TTC549 (cell line): Measurements from ENCODE around the gene APOL1.
"Not testable (repeated sequence)": the region's sequence is repeated elsewhere in the genome, so short reads cannot be mapped to it uniquely, and the experiment has no call there.

Source experiments
- FAIRE-seq: peaks from 2 replicates; lab custom pipeline; 2012; peaks lifted over from hg19 to GRCh38; lab: Jason Lieb, UNC

APOL1 gene

DNA sequence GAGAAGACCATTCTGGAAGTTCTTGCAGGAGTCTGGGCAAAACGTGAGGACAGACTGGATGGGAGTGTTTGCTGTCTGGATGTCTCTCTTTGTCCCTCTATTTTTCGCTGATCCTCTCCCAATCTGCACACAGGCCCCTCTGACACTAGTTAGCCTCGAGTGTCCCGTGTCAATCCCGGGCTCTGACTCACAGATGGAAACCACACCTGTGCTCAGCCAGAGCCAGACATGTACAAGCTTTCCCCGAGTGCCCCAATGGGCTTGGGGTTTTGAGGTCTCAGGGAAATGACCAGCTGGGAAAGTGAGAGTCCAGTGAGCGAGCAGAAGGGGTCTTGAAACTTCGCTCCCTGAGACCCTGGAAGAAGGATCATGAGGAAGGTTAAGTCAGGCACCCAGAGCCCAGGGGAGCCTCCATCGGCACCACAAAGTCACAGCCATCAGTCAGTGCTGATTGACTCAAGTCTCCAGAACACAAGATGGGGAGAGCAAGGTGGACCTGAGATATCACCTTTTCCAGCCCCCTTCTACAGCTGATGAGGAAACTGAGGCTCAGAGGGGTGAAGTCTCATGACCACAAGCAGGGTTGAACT, 27.5 kb upstream of the APOL1 start:
- no peak for FAIRE-seq

DNA sequence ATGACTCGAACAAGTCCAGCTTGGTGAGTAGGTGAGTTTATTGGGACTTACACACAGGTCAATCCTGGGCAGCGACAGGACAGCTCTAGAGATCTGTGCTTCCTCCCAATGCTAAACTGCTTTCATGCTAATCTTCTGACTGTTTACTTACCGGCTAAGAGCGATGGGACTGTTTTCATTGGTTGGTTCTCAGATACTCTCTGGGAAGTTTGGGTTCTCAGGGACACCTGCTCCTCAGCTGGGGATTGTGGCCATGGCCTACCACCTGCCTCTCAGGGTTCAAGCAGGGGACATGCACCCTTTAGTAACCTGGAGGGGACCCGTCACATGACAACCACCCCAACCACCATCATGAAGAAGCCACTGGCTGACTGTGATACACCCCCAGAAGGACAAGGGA, 26.7 kb upstream of the APOL1 start:
- no peak for FAIRE-seq

- no peak for FAIRE-seq
Observed at GRCh38 chr22:36227396-36227795, 25.5 kb upstream of the APOL1 start.

DNA sequence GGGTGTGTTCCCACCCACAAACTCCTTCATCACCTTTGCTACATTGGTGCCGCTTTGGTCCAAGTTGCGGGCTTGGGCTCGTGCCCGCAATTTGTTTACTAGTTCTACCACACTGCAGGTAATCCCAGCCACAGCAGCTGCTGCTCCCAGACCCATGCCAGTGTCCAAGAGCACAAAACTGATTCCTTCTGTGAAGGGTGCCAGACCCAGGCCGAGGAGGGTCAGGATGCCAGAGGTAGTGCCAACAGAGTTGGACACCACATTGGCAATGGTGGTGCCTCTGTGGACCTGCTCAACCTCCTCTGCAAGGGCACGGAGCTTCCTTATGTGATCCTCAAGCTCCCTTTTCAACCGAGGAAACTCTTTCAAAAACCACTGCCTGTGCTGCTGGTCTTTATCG, 25.1 kb upstream of the APOL1 start:
- no peak for FAIRE-seq

GRCh38 chr22:36228369-36228768, 24.6 kb upstream of the APOL1 start:
- not testable (repeated sequence) for FAIRE-seq

DNA sequence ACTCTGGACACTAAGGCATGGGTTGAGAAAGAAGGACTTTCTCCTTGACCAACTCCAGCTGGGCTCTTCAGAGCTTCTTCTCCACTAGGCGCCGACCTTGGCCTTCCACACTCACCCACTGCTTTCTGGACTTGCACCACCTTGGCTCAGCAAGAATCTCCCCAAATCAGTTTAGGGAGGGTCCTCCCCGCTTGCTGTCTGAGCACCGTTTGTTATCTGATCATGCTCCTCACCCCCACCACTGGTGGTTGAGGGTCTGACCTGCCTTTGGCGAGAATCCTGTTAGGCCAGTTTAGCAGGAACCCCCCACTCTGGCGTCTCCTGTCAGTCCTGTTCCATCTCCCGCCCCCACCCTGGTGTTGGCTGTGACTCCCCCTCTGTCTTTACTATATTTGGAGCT, 24.0 kb upstream of the APOL1 start:
- FAIRE-seq = no peak

DNA sequence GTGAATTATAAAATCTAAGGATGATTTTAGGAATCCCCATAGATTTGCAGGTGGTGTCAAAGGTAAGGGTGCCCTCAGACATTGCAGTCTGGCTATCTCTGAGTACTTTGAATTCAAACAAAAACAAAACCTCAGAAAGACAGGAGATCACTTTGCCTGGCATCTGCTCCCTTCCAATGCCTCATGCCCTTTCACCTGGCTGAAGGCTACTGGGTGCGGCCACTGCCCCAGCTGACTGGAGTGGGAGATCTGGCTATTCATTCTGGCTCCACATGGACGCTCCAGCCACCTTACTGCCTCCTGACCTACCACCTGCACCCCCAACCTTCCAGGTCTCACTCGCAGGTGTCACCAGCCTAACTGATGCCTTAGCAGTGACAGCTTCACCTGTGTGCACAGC, 23.3 kb upstream of the APOL1 start:
- FAIRE-seq = not testable (repeated sequence)

GRCh38 chr22:36231051-36231450, 21.9 kb upstream of the APOL1 start:
- FAIRE-seq = not testable (repeated sequence)

DNA sequence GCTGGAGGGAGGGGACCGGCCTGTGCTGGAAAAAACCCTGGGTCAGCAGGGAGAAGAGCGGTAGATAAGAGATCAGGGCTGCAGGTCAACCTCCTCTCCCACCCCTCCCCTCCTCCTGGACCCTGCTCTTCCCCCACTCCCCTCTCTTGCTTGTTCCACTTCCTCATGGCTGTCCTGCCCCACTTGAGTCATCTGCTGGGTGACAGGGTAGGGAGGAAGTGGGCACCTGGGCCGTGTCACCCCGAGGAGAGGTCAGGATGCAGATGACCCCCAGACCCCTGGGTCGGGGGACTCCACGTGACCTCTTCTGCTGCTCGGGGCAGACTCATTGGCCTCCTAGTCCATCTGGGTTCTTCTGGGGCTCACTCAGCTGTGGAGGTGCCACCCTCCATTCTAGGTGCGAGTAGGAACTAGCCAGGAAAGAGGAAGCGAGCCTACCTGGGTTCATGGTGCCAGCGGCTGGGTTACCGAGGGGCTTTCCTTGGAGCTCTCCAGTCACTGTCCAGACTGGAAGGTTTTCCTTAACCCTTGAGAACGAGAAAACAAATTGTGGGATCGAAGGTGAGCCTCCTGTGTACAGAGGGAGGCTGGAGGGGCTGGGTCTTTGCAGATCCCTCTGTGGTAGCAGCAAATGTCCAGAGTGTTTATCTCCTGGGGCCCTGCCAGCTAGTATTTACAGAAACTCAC, 20.1 kb upstream of the APOL1 start:
- FAIRE-seq = no peak

- no peak for FAIRE-seq
Observed at GRCh38 chr22:36233796-36234195, 19.1 kb upstream of the APOL1 start.

GRCh38 chr22:36234213-36234612, 18.7 kb upstream of the APOL1 start:
- FAIRE-seq = no peak

GRCh38 chr22:36234919-36235318, 18.0 kb upstream of the APOL1 start:
- no peak for FAIRE-seq

DNA sequence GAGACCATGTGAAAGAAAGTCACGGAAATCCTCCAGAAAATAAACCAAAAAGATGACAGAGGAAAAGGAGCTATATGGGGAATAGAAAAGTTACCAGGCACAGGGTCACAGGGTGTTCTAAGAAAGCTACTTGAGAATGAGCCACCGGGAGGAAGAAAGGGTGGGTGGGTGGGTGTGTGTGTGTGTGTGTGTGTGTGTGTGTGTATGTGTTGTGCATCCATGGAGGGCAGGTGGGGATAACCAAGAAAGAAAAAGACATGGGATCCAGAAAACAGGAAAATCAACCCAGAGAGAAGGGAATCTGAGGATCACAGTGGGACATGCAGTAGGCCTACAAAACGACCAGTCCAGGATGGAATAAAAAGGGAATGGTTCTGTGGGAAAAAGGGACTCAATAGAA, 17.3 kb upstream of the APOL1 start:
- no peak for FAIRE-seq

GRCh38 chr22:36236388-36237319, 16.3 kb upstream of the APOL1 start:
- FAIRE-seq = no peak

DNA sequence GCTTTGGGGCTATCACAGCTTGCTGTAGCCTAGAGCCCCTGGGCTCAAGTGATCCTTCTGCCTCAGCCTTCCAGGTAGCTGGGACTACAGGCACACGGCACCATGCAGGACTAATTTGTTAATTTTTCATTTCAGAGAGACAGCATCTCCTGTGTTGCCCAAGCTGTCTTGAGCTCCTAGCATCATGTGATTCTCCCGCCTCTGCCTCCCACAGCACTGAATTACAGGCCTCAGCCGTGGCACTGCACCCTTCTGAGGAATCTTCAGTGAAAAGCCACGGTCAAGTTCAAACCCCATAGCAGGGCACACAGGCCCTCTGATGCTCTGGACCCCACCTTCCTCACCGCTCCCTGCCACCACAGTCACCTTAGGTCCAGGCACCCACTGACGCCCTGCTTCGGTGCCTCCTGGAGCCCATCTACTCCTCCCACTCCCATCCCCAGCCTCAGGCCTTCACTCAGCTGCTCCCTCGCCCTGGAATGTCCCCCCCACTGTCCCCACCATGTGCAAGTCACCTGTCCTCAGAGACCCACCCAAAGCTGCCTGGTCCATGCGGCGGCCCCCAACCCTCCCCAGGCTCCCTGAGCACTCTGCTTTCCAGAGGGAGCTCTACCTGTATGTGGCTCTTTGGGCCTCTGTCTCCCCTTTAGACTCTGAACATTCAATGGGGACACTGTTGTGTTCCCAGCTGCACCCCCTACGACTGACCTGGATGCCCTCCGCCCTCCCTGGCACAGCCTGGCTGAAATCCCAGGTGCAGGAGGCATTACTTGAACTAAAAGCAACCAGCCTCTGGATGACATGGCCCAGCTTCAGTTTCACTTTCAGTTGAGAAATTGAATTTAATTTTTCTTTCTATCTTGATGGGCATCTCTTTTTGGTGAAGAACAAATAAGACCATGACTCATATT, 15.2 kb upstream of the APOL1 start:
- no peak for FAIRE-seq

DNA sequence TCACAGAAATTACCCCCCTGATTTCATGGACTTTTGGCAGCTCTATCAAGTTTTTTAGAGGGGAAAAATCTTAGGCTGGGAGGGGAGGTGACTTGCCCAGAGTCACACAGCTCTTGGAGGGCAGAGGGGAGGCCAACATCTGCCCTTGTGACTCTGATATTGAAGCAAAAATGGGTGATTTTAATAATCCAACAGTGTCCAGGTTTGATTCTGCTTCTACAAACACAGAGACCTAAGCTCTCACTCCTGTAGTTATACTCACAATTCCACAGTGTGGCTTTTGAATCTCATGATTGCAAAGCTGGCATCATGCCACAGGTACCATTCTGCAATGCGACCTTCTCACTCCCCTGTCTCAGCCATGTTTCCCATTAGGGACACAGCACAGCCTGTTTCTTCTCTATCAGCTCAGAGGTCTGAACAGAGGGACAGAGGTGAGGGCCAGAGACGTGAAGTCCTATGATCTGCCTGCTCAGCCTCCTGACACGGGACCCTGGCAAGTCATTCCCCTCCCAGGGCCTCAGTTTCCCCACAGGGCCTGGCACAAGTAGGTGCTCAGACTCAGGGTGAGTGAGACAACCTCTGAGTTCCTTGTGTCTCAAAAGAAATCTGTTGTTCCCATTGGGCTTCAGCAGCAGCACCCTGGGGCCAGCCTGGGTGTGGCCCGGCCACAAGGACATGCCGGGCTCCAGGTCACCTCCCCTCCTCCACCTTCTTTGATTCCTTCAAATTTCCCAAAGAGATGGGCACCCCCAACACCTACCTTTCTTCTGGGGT, 14.4 kb upstream of the APOL1 start:
- FAIRE-seq = no peak

DNA sequence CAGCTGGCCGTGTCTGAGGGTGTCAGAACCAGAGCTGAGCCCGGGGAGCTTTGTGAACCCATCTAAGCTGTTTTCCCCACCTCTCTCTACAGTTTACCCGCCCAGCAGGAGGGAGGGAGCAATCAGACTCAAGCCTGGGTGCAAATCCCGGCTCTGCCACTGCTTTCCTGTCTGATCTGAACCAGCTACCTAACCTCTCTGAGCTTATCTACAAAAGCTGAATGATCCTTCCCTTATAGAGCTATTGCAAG, 13.9 kb upstream of the APOL1 start:
- FAIRE-seq = no peak

DNA sequence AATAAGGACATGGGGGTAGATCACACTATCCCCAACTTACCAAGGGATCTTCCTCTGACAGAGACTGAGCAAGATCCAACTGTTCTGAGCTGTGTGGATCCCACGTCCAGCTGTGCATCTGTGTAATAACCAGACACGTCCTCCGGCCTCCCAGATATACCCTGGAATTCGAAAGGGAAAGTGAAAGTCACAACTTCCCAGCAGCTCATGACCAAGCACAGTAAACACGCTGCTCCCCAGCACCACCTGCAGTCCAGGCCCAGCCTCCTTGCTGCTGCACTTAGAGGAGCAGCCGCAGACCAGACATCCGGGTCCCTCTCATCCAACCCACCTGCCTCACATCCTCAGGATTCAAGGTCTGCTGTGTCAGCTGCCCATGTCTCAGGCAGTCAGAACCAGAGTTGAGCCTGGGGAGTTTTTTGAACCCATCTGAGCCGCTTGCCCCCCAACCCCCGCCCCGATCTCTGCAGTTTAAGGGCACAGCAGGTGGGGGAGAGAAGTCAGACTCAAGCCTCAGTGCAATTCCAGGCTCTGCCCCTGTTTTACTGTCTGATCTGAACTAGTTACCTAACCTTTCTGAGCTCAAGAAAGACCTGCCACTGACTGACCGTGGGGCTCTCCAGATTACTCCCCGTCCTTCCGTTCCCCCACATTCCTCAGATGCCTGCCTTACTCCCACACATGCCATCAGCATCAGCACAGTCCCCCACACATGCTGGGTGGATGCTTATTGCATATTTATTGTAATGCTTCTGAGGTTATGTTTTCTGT, 13.3 kb upstream of the APOL1 start, which contains the start of gene APOL2:
APOL2 (minus strand) TSS at position 127 of the 771 bp plus-strand sequence. CDS start 6,365 bp downstream, outside the sequence.
- FAIRE-seq = no peak

DNA sequence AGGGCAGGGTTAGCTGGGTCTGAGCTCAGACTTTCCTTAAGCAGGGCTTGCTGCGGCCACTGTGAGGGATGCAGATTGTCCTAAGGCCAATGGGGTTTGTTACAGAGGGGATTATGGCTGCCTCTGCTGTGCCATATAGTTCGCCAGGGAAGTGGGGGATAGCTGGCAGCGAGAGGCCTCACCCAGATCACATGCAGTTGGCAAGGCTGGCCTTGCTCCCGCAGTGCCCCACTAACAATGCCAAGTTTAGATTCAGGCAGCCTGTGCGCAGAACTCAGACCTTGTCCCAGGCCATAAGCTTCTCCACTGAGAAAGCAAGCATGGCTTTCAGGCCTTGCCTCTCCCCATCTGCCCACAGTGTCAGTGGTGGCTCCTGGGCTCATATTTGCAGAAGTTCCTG, 8.9 kb upstream of the APOL1 start:
- no peak for FAIRE-seq

- FAIRE-seq = no peak
Observed at GRCh38 chr22:36244522-36245391, 8.2 kb upstream of the APOL1 start.
